Measurements from ENCODE around the gene ABCA1.

DNA sequence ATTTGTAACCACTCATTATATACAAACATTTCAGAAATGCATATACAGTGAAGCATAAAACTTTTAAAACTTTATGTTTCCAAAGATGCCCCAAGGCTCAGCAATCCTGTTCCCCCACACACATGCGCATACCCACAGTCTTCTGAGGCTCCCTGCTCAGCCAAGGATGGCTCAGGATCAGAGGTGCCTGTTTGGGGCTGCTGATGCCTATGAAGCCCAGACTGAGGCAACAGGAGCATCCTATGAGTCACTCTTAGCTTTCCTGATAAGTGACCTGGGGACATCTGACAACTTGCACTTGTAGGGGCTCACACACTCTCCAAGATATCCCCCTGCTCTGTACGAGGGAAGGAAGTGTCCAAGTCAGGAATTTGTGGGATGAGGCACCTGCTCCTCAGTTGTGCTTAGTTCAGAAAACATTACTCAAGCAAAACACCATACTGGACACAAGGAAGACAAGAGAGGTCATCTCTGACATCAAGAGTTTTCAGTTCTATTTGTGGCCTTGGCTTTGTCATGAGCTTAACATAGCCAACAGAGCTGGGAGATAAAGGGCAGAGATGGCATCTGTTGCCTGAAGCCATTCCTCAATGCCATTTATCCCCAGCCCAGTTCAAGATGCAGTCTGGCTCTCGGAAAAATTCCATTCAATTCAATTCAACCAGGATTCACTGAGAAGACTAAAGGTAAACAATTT lies 101.7 kb downstream of the ABCA1 start:
- TF ChIP-seq, protein P1, sequence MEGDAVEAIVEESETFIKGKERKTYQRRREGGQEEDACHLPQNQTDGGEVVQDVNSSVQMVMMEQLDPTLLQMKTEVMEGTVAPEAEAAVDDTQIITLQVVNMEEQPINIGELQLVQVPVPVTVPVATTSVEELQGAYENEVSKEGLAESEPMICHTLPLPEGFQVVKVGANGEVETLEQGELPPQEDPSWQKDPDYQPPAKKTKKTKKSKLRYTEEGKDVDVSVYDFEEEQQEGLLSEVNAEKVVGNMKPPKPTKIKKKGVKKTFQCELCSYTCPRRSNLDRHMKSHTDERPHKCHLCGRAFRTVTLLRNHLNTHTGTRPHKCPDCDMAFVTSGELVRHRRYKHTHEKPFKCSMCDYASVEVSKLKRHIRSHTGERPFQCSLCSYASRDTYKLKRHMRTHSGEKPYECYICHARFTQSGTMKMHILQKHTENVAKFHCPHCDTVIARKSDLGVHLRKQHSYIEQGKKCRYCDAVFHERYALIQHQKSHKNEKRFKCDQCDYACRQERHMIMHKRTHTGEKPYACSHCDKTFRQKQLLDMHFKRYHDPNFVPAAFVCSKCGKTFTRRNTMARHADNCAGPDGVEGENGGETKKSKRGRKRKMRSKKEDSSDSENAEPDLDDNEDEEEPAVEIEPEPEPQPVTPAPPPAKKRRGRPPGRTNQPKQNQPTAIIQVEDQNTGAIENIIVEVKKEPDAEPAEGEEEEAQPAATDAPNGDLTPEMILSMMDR (IDR thresholded peaks at IDR 0.05; ENCODE audit: borderline replicate concordance, extremely low read depth, low read length, poor library complexity, severe bottlenecking), result no peak
- no peak for TF ChIP-seq EZH2 (IDR thresholded peaks at IDR 0.05; ENCODE audit: borderline replicate concordance, low read depth, low read length, severe bottlenecking)

Measured in DND-41 (cell line).